GM12878 (cell line): ENCODE measurements around the gene CALR. TPM values are rescaled to one million over a fixed set of nuclear protein-coding genes. Genes with fewer than 3 reads are reported as not detected.

Experiments
- ATF3 ChIP-seq: IDR thresholded peaks from 2 replicates; pipeline ENCODE4 v1.6.1; 2011; ENCODE audit warnings: low read depth, mild to moderate bottlenecking, low read length, moderate library complexity, borderline replicate concordance; ENCODE audit errors: extremely low read depth
- CBFB ChIP-seq: IDR thresholded peaks from 2 replicates; pipeline ENCODE4 v1.6.1; 2016; ENCODE audit warnings: antibody characterized with exemption, low read depth
- CEBPB ChIP-seq, 2 experiments: fragments of 150-350 bp in 1 of 2; IDR thresholded peaks; 2 replicates each; pipeline ENCODE4 v1.6.1; 2012 to 2014; ENCODE audit warnings: low read depth in 2 of 2, low read length in 2 of 2, borderline replicate concordance in 1 of 2, inconsistent platforms in 1 of 2
- CREM ChIP-seq: IDR thresholded peaks from 2 replicates; pipeline ENCODE4 v1.6.1; 2014; ENCODE audit warnings: antibody characterized with exemption, low read depth
- E2F8 ChIP-seq: fragments of 450-650 bp; IDR thresholded peaks from 2 replicates; pipeline ENCODE4 v1.6.1; 2018; ENCODE audit warnings: mild to moderate bottlenecking, low read depth, moderate library complexity; ENCODE audit not compliant: partially characterized antibody
- HDGF ChIP-seq: fragments of 450-650 bp; IDR thresholded peaks from 2 replicates; pipeline ENCODE4 v1.6.1; 2016; ENCODE audit warnings: antibody characterized with exemption
- HSF1 ChIP-seq: fragments of 150-350 bp; IDR thresholded peaks from 2 replicates; pipeline ENCODE4 v1.6.1; 2014; ENCODE audit warnings: mild to moderate bottlenecking, low read depth, low read length
- JUNB ChIP-seq: IDR thresholded peaks from 2 replicates; pipeline ENCODE4 v1.6.1; 2016; ENCODE audit warnings: antibody characterized with exemption, mild to moderate bottlenecking
- JUND ChIP-seq: IDR thresholded peaks from 2 replicates; pipeline ENCODE4 v1.6.1; 2012; ENCODE audit warnings: low read depth, mild to moderate bottlenecking, low read length, improper control_type of control experiment, moderate library complexity
- MTA2 ChIP-seq: fragments of 450-650 bp; IDR thresholded peaks from 2 replicates; pipeline ENCODE4 v1.6.1; 2016; ENCODE audit warnings: low read depth, mild to moderate bottlenecking, moderate library complexity
- NFIC ChIP-seq: IDR thresholded peaks from 2 replicates; pipeline ENCODE4 v1.6.1; 2012; ENCODE audit warnings: low read depth, mild to moderate bottlenecking, inconsistent platforms, low read length, moderate library complexity
- PKNOX1 ChIP-seq: fragments of 450-650 bp; IDR thresholded peaks from 2 replicates; pipeline ENCODE4 v1.6.1; 2016; ENCODE audit warnings: mild to moderate bottlenecking
- PRDM15 ChIP-seq: fragments of 450-650 bp; formaldehyde crosslinking; IDR thresholded peaks from 2 replicates; pipeline ENCODE4 v1.4.0; 2020; ENCODE audit warnings: mild to moderate bottlenecking, moderate library complexity
- RELB ChIP-seq: fragments of 450-650 bp; IDR thresholded peaks from 2 replicates; pipeline ENCODE4 v1.6.1; 2017; ENCODE audit warnings: low read depth, mild to moderate bottlenecking, moderate library complexity
- RFX5 ChIP-seq: IDR thresholded peaks from 2 replicates; pipeline ENCODE4 v1.6.1; 2011; ENCODE audit warnings: low read depth, low read length, improper control_type of control experiment
- RUNX3 ChIP-seq: IDR thresholded peaks from 2 replicates; pipeline ENCODE4 v1.6.1; 2012; ENCODE audit warnings: low read length, inconsistent platforms
- USF2 ChIP-seq: IDR thresholded peaks from 2 replicates; pipeline ENCODE4 v1.6.1; 2011; ENCODE audit warnings: low read depth, low read length, improper control_type of control experiment, borderline replicate concordance
- polyA plus RNA-seq, 11 experiments: library from polyadenylated mRNA; depleted of rRNA in 4 of 11; unstranded in 6 of 11; stranded (reverse) in 5 of 11; fragments of >200 nt; fragmentation: Nextera tagmentation in 4 of 11; fragmentation: Illumina TruSeq in 1 of 11; extraction: Ambion mirVana in 4 of 11; extraction: Trizol in 1 of 11; gene quantifications; 1 replicate in 1 of 11; 2 replicates in 10 of 11; pipeline versions ENCODE4 v1.2.1 to v1.2.3, GENCODE V29; 2011 to 2016; ENCODE audit warnings: inconsistent platforms in 2 of 11, missing spikeins in 2 of 11, low read depth in 1 of 11
- total RNA-seq, 4 experiments: library from RNA; depleted of rRNA in 3 of 4; stranded (reverse); fragments of >200 nt in 3 of 4; fragmentation: Illumina TruSeq in 1 of 4; extraction: Trizol in 1 of 4; gene quantifications; 2 replicates each; pipeline versions ENCODE4 v1.2.1 to v1.2.3, GENCODE V29; 2013 to 2021

The CALR gene
- total and polyA plus RNA-seq, 10 of the 15 experiments (the other 5 are each of a cell fraction or from before 2014, with no cell fraction given), result 202 to 1,451 (median 749) TPM

GRCh38 chr19:12938779-12939601, 581 bp downstream of the CALR start (continued):
- TF ChIP-seq PRDM15 (CRISPR knock-in tag) (no peak), JUND (no peak), E2F8 (no peak), PKNOX1 (no peak; the same call in 1 of the 2 replicates), RFX5 (no peak), JUNB (no peak), USF2 (no peak), NFIC (no peak), CBFB (no peak), CREM (no peak), HDGF (no peak), HSF1 (no peak), MTA2 (no peak), ATF3 (no peak), RELB (no peak), CEBPB (IDR thresholded peaks at IDR 0.05; ENCODE audit: borderline replicate concordance in 1 of 2, low read depth in 2 of 2, low read length in 2 of 2) (no peak), RUNX3 (no peak)
